Ovary (tissue), 3 donors: ENCODE results near the gene TMEM212.

Source experiments
- EP300 ChIP-seq: sonication (generic); formaldehyde crosslinking; IDR thresholded peaks from one replicate; pipeline ENCODE4 v1.6.1; 2017; ENCODE audit warnings: antibody characterized with exemption
- POLR2A ChIP-seq: fragments of 450-650 bp; IDR thresholded peaks from one replicate; pipeline ENCODE4 v1.6.1; 2017; ENCODE audit warnings: antibody characterized with exemption, mild to moderate bottlenecking, moderate library complexity
- TF ChIP-seq, protein P1 (sequence below), 3 donors: fragments of 450-650 bp in 2 of 3; fragments of 200-600 bp in 1 of 3; IDR thresholded peaks; one replicate each; pipeline versions ENCODE4 v1.5.1 to v1.8.0; 2016 to 2022; ENCODE audit warnings: antibody characterized with exemption in 3 of 3, mild to moderate bottlenecking in 1 of 3
- donor health status: DM: no; HTN: no; CAD: no.

- TF ChIP-seq, protein P1, sequence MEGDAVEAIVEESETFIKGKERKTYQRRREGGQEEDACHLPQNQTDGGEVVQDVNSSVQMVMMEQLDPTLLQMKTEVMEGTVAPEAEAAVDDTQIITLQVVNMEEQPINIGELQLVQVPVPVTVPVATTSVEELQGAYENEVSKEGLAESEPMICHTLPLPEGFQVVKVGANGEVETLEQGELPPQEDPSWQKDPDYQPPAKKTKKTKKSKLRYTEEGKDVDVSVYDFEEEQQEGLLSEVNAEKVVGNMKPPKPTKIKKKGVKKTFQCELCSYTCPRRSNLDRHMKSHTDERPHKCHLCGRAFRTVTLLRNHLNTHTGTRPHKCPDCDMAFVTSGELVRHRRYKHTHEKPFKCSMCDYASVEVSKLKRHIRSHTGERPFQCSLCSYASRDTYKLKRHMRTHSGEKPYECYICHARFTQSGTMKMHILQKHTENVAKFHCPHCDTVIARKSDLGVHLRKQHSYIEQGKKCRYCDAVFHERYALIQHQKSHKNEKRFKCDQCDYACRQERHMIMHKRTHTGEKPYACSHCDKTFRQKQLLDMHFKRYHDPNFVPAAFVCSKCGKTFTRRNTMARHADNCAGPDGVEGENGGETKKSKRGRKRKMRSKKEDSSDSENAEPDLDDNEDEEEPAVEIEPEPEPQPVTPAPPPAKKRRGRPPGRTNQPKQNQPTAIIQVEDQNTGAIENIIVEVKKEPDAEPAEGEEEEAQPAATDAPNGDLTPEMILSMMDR (IDR thresholded peaks at IDR 0.05) = no peak
- TF ChIP-seq EP300 = no peak
- TF ChIP-seq POLR2A = no peak
These were observed 61.7 kb downstream of the TMEM212 start for GRCh38 chr3:171904829-171905228.
